ENCODE results near the gene RRP36.
"Not testable (repeated sequence)": the region's sequence is repeated elsewhere in the genome, so short reads cannot be mapped to it uniquely, and the experiment has no call there.

The RRP36 gene

DNA sequence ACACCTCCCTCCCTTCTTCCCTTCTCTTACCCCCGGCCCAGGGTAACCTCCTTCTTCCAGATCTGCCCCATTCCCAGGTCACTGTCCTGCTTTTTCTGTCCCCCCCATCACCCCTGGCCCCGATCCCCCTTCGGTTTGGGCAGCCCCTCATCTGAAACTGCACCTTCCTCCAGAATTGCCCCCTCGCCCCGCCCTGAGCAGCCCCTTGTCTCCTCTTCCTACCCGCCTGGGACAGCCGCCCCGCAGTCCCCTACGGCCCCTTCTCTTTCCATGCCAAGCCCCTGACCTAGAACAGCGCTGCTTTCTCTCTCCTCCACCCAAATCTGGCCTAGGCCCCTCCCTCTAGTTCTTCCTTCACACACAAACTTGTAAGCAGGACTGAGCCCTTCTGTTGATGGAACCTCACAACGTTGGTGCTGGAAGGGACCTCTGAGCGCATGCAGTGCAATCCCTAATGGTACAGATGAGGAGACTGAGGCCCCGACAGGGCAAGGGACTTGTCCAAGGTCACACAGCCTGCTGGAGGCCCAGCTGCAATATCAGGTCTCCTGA lies 36.4 kb upstream of the RRP36 start:
- Histone ChIP-seq H3K27ac (ENCODE audit: low read length) (peak overlapping the region; percentile 33), H3K36me3 (ENCODE audit: control insufficient read depth in 1 of 2, insufficient read depth in 2 of 2, low read length in 2 of 2) (peaks cover 11 to 14% of the 10 kb centered on the region in 2 donors), H3K4me1 (ENCODE audit: control insufficient read depth in 1 of 2, insufficient read depth in 2 of 2, low read length in 2 of 2) (peaks cover 24 to 41% of the 10 kb centered on the region in 2 donors), H3K4me3 (ENCODE audit: low read depth in 1 of 2, low read length in 2 of 2) (peak overlapping the region; percentile 82 to 83), H3K27me3 (ENCODE audit: low read depth, low read length) (no peaks in the 10 kb centered on the region), H3K9me3 (ENCODE audit: control insufficient read depth in 1 of 2, low read length in 2 of 2) (no peaks in the 10 kb centered on the region)

DNA sequence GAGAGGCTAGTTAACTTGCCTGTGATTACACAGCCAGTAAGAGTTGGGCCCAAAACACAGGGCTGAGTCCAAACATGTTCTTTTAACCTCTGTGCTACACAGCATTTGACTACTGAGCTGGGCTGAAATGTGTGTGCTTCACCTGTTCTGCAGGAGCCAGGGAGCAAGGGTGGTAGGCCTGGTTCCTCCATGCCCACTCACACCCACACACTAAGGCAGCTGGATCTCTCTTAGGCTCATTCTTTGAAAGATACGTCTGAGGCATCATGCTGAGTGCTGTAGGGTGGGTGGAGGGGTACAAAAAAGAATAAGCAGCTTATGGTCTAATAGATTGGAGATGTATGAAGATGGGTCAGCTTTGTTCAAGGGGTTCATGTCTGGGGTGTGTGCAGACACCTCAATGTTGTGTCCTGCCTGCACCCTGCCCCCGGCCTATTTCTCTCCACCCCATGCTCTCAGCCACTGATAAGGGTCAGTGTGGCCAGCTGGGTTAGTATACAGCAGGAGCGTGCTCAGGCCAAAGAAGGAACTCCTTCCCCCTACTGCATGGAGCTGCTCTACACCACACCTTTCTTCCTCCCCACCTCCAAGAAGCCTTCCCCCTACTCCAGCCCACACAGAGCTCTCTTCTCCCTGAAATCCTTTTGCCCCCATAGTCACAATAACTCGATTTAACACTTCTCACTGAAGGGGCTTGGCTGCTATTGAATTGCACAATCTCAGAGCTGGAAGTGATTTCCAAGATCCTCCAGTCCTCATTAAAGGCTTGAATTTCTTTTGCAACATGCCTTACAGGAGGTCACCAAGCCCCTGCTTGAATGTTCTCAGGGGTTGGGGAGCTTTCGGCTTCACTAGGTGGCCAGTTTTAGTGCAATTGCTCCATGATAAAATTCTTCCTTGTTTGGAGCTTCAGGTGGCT lies 33.6 kb upstream of the RRP36 start:
- no peaks in the 10 kb centered on the region for H3K27me3 ChIP-seq (ENCODE audit: low read depth, low read length)
- no peak overlapping the region for H3K4me3 ChIP-seq (ENCODE audit: low read depth in 1 of 2, low read length in 2 of 2)
- peaks cover 14 to 17% of the 10 kb centered on the region in 2 donors for H3K36me3 ChIP-seq (ENCODE audit: control insufficient read depth in 1 of 2, insufficient read depth in 2 of 2, low read length in 2 of 2)
- H3K9me3 ChIP-seq (ENCODE audit: control insufficient read depth in 1 of 2, low read length in 2 of 2) = no peaks in the 10 kb centered on the region
- peaks cover 24 to 39% of the 10 kb centered on the region in 2 donors for H3K4me1 ChIP-seq (ENCODE audit: control insufficient read depth in 1 of 2, insufficient read depth in 2 of 2, low read length in 2 of 2)
- no peak overlapping the region for H3K27ac ChIP-seq (ENCODE audit: low read length)

DNA sequence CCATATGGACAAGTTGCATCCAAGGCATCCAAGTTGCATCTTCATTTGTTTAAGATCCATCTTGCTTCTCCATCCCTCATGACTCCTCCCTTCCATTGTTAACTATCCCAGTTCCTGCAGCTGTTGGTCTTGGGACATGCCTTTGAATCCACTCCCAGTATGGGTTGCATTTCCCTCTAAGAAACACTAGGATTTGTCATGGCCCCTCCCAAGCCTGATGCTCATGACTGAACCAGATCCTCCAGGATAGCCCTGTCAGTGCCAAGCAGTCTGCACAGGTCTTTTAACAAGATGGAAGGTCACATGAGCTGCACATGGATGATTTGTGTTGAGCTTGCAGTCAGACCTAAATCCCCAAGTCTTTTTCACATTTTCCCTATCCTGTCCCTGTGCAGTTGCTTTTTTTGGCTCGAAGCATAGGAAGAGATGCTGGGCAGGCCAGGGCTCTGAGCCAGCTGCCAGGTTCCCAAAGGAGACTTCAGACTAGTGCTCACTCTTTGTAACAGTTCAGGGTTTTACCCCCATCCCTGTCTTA lies 32.9 kb upstream of the RRP36 start:
- peaks cover 24 to 39% of the 10 kb centered on the region in 2 donors for H3K4me1 ChIP-seq (ENCODE audit: control insufficient read depth in 1 of 2, insufficient read depth in 2 of 2, low read length in 2 of 2)
- H3K27me3 ChIP-seq (ENCODE audit: low read depth, low read length) = no peaks in the 10 kb centered on the region
- no peak overlapping the region for H3K4me3 ChIP-seq (ENCODE audit: low read depth in 1 of 2, low read length in 2 of 2)
- H3K9me3 ChIP-seq (ENCODE audit: control insufficient read depth in 1 of 2, low read length in 2 of 2) = no peaks in the 10 kb centered on the region
- H3K27ac ChIP-seq (ENCODE audit: low read length) = no peak overlapping the region
- peaks cover 17% of the 10 kb centered on the region in 2 donors for H3K36me3 ChIP-seq (ENCODE audit: control insufficient read depth in 1 of 2, insufficient read depth in 2 of 2, low read length in 2 of 2)

DNA sequence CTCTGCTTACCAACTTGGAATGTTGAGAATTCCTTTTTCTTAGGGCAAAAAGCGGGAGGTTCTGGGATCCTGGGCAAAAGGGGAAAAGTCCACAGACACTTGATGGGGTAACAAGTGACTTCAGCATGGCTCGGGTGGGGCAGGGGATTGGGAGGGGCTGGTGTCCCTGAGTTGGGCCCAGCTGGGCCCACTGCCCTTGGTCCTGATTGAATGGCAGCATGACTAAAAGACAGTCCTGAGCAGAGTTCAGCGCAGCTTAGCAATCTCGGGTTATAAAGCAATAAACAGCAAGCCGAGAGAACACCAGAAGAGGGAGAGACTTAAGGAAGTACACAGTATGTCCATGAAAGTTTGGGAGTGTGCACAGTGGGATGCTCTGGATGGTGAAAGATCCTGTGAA lies 31.5 kb upstream of the RRP36 start:
- no peaks in the 10 kb centered on the region for H3K9me3 ChIP-seq (ENCODE audit: control insufficient read depth in 1 of 2, low read length in 2 of 2)
- H3K27me3 ChIP-seq (ENCODE audit: low read depth, low read length) = no peaks in the 10 kb centered on the region
- no peak overlapping the region for H3K27ac ChIP-seq (ENCODE audit: low read length)
- no peak overlapping the region for H3K4me3 ChIP-seq (ENCODE audit: low read depth in 1 of 2, low read length in 2 of 2)
- peaks cover 24 to 34% of the 10 kb centered on the region in 2 donors for H3K4me1 ChIP-seq (ENCODE audit: control insufficient read depth in 1 of 2, insufficient read depth in 2 of 2, low read length in 2 of 2)
- peaks cover 17 to 19% of the 10 kb centered on the region in 2 donors for H3K36me3 ChIP-seq (ENCODE audit: control insufficient read depth in 1 of 2, insufficient read depth in 2 of 2, low read length in 2 of 2)

DNA sequence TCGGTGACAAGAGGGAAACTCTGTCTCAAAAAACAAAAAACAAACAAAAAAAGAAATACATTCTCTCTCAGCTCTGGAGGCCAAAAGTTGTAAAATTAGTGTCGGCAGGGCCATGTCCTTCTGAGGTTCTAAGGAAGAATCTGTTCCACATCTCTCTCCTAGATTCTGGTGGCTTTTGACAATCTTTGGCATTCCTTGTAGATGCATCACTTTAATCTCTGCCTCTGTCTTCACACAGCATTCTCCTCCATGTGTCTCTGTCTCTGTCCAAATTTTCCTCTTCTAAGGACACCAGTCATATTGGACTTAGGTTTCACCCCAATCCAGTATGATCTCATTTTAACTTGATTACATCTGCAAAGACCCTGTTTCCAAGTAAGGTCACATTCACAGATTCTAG lies 28.0 kb upstream of the RRP36 start:
- Histone ChIP-seq H3K27ac (ENCODE audit: low read length) (no peak overlapping the region), H3K9me3 (ENCODE audit: control insufficient read depth in 1 of 2, low read length in 2 of 2) (no peaks in the 10 kb centered on the region), H3K4me3 (ENCODE audit: low read depth in 1 of 2, low read length in 2 of 2) (no peak overlapping the region), H3K4me1 (ENCODE audit: control insufficient read depth in 1 of 2, insufficient read depth in 2 of 2, low read length in 2 of 2) (peaks cover 2 to 6% of the 10 kb centered on the region in 2 donors), H3K27me3 (ENCODE audit: low read depth, low read length) (no peaks in the 10 kb centered on the region), H3K36me3 (ENCODE audit: control insufficient read depth in 1 of 2, insufficient read depth in 2 of 2, low read length in 2 of 2) (peaks cover 16 to 19% of the 10 kb centered on the region in 2 donors)

DNA sequence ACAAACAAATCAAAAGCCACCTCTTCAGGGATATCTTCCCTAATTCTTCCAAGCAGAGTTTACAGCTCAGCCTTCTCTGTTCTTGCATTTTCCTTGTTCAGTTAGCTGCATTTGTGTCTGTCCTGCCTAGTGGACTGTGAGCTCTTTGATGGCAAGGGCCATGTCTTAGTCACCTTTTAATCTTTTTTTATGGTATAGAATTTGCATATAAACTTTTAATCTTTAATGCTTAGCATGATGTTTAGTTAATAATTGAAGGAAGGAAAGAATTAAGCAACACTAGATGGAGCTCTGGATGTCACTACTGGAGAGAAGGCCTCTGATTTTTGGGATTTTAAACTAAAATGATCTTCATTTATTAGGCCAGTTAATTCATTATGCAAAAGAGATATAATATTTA lies 24.9 kb upstream of the RRP36 start:
- Histone ChIP-seq H3K9me3 (ENCODE audit: control insufficient read depth in 1 of 2, low read length in 2 of 2) (no peaks in the 10 kb centered on the region), H3K27me3 (ENCODE audit: low read depth, low read length) (no peaks in the 10 kb centered on the region), H3K36me3 (ENCODE audit: control insufficient read depth in 1 of 2, insufficient read depth in 2 of 2, low read length in 2 of 2) (peaks cover 0 to 5% of the 10 kb centered on the region in 2 donors), H3K4me3 (ENCODE audit: low read depth in 1 of 2, low read length in 2 of 2) (no peak overlapping the region), H3K27ac (ENCODE audit: low read length) (no peak overlapping the region), H3K4me1 (ENCODE audit: control insufficient read depth in 1 of 2, insufficient read depth in 2 of 2, low read length in 2 of 2) (no peaks in the 10 kb centered on the region)

DNA sequence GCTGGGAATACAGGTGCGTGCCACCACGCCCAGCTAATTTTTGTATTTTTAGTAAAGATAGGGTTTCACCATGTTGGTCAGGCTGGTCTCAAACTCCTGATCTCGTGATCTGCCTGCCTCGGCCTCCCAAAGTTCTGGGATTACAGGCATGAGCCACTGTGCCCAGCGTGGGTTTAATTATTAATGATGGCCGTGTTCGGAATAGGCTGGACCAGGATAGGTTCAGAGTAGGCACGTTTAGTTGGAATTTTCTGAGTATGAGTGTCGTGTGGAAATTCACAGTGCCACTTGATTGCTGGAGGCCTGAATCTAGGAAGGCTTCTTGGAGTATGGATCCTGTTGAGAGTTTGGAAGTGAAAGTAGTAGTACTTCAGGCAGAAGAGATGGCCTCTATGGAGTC lies 23.2 kb upstream of the RRP36 start:
- not testable (repeated sequence) for H3K4me1 ChIP-seq (ENCODE audit: control insufficient read depth in 1 of 2, insufficient read depth in 2 of 2, low read length in 2 of 2); H3K27ac ChIP-seq (ENCODE audit: low read length); H3K4me3 ChIP-seq (ENCODE audit: low read depth in 1 of 2, low read length in 2 of 2); H3K27me3 ChIP-seq (ENCODE audit: low read depth, low read length); H3K36me3 ChIP-seq (ENCODE audit: control insufficient read depth in 1 of 2, insufficient read depth in 2 of 2, low read length in 2 of 2); H3K9me3 ChIP-seq (ENCODE audit: control insufficient read depth in 1 of 2, low read length in 2 of 2)

DNA sequence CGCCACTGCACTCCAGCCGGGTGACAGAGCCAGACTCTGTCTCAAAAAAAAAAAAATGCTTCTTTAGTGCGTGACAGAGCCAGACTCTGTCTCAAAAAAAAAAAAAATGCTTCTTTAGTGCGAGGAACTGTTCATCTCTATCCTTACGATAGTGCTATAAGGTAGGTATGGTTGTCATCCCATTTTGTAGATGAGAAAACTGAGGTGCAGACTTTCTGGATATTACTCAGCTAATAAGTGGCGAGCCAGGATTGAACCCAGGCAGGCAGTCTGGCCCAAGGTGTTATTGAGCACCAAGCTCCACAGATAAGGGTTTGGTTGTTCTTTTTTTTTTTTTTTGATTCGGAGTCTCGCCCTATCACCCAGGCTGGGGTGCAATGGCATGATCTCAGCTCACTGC lies 19.6 kb upstream of the RRP36 start:
- Histone ChIP-seq H3K4me3 (ENCODE audit: low read depth in 1 of 2, low read length in 2 of 2) (no peak overlapping the region), H3K27me3 (ENCODE audit: low read depth, low read length) (no peaks in the 10 kb centered on the region), H3K36me3 (ENCODE audit: control insufficient read depth in 1 of 2, insufficient read depth in 2 of 2, low read length in 2 of 2) (peaks cover 8% of the 10 kb centered on the region in 2 donors), H3K9me3 (ENCODE audit: control insufficient read depth in 1 of 2, low read length in 2 of 2) (no peaks in the 10 kb centered on the region), H3K27ac (ENCODE audit: low read length) (no peak overlapping the region), H3K4me1 (ENCODE audit: control insufficient read depth in 1 of 2, insufficient read depth in 2 of 2, low read length in 2 of 2) (no peaks in the 10 kb centered on the region)

DNA sequence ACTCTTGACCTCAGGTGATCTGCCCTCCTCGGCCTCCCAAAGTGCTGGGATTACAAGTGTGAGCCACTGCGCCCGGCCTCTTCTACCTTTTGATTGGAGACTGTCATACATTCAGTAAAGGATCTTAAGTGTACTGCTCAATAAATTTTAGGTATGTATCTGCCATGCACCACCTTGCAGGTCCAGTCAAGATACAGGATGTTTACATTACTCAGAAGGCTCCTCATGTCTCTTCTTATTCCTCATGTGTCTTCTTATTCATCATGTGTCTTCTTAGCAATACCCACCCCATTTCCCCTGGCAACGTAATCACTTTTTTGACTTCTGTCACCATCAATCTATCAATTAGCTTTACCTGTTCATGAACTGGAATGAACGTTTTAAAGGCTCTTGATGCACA lies 15.6 kb upstream of the RRP36 start:
- Histone ChIP-seq H3K4me1 (ENCODE audit: control insufficient read depth in 1 of 2, insufficient read depth in 2 of 2, low read length in 2 of 2) (no peaks in the 10 kb centered on the region), H3K27me3 (ENCODE audit: low read depth, low read length) (no peaks in the 10 kb centered on the region), H3K9me3 (ENCODE audit: control insufficient read depth in 1 of 2, low read length in 2 of 2) (no peaks in the 10 kb centered on the region), H3K4me3 (ENCODE audit: low read depth in 1 of 2, low read length in 2 of 2) (no peak overlapping the region), H3K36me3 (ENCODE audit: control insufficient read depth in 1 of 2, insufficient read depth in 2 of 2, low read length in 2 of 2) (peaks cover 39 to 47% of the 10 kb centered on the region in 2 donors), H3K27ac (ENCODE audit: low read length) (no peak overlapping the region)

DNA sequence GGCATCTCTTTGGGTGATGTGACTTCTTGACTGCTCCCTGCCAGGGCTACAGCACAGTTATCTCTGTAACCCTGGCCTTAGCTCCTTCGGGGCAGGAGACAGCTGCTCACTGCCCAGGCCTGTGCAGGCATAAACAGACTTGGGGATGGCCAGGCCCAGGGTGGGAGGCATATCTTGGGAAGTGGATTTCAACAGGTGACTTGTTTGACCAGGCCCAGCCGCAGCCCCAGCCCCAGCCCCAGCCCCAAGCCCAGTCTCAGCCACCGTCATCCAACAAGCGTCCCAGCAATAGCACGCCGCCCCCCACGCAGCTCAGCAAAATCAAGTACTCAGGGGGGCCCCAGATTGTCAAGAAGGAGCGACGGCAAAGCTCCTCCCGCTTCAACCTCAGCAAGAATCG lies 15.2 kb upstream of the RRP36 start:
- no peak overlapping the region for H3K4me3 ChIP-seq (ENCODE audit: low read depth in 1 of 2, low read length in 2 of 2)
- peaks cover 43 to 51% of the 10 kb centered on the region in 2 donors for H3K36me3 ChIP-seq (ENCODE audit: control insufficient read depth in 1 of 2, insufficient read depth in 2 of 2, low read length in 2 of 2)
- H3K27ac ChIP-seq (ENCODE audit: low read length) = no peak overlapping the region
- no peaks in the 10 kb centered on the region for H3K9me3 ChIP-seq (ENCODE audit: control insufficient read depth in 1 of 2, low read length in 2 of 2)
- no peaks in the 10 kb centered on the region for H3K4me1 ChIP-seq (ENCODE audit: control insufficient read depth in 1 of 2, insufficient read depth in 2 of 2, low read length in 2 of 2)
- no peaks in the 10 kb centered on the region for H3K27me3 ChIP-seq (ENCODE audit: low read depth, low read length)

DNA sequence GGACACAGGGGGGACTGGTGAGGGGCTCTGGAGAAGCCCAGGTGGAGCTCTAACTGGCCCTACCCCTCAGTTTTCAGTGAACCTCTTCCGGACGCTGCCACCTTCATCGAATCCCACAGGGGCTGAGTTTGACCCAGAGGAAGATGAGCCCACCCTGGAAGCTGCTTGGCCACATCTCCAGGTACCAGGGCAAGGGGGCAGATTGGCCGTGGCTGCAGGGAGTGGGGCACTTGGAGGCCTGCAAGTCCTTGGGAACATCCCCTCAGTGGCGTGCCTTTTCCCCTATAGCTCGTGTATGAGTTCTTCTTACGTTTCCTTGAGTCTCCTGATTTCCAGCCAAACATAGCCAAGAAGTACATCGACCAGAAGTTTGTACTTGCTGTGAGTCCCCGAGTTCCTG lies 14.3 kb upstream of the RRP36 start:
- no peak overlapping the region for H3K27ac ChIP-seq (ENCODE audit: low read length)
- H3K4me1 ChIP-seq (ENCODE audit: control insufficient read depth in 1 of 2, insufficient read depth in 2 of 2, low read length in 2 of 2) = no peaks in the 10 kb centered on the region
- H3K27me3 ChIP-seq (ENCODE audit: low read depth, low read length) = no peaks in the 10 kb centered on the region
- H3K4me3 ChIP-seq (ENCODE audit: low read depth in 1 of 2, low read length in 2 of 2) = no peak overlapping the region
- H3K9me3 ChIP-seq (ENCODE audit: control insufficient read depth in 1 of 2, low read length in 2 of 2) = no peaks in the 10 kb centered on the region
- peaks cover 51 to 60% of the 10 kb centered on the region in 2 donors for H3K36me3 ChIP-seq (ENCODE audit: control insufficient read depth in 1 of 2, insufficient read depth in 2 of 2, low read length in 2 of 2)
